ENCODE results near the gene CDH13.

DNA sequence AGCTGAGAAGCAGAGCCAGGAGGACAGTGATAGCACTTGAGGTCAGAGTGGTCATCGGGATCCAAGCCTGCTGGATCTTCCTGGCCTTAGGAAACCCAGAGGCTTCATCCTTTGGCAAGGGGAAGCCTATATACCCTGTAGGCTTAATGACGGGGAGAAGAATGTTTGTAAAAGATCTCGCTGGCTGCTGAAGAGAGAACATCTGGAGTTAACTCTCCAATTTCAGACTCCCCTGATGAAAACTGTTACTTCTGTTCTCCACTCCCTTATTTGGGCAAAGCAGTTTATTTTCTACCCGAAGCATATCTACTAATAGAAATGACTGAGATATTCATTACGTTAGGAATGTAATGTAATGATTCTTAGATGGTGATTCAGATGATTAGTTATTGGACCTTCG, 487.0 kb downstream of the CDH13 start:
- TF ChIP-seq, protein P1, sequence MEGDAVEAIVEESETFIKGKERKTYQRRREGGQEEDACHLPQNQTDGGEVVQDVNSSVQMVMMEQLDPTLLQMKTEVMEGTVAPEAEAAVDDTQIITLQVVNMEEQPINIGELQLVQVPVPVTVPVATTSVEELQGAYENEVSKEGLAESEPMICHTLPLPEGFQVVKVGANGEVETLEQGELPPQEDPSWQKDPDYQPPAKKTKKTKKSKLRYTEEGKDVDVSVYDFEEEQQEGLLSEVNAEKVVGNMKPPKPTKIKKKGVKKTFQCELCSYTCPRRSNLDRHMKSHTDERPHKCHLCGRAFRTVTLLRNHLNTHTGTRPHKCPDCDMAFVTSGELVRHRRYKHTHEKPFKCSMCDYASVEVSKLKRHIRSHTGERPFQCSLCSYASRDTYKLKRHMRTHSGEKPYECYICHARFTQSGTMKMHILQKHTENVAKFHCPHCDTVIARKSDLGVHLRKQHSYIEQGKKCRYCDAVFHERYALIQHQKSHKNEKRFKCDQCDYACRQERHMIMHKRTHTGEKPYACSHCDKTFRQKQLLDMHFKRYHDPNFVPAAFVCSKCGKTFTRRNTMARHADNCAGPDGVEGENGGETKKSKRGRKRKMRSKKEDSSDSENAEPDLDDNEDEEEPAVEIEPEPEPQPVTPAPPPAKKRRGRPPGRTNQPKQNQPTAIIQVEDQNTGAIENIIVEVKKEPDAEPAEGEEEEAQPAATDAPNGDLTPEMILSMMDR (IDR thresholded peaks at IDR 0.05): no peak
- no peak for TF ChIP-seq POLR2A (IDR thresholded peaks at IDR 0.05)

All from thyroid gland (tissue), 4 donors.